Caco-2 (cell line): ENCODE results near the gene BRINP2. TPM values are rescaled to one million over a fixed set of nuclear protein-coding genes. Genes with fewer than 3 reads are reported as not detected.

Experiments used
- BruUV-seq: library from RNA; stranded (reverse); fragments of 400-500 nt; replicated peaks from 2 replicates; lab custom pipeline; 2021; lab: Mats Ljungman, UMichigan
- CTCF ChIA-PET: fragments of 300-600 bp; sonication (Branson Sonifier 250); formaldehyde crosslinking; loops from one replicate; lab custom pipeline; 2022; ENCODE audit warnings: antibody characterized with exemption; lab: Charles Lee
- POLR2A ChIA-PET: fragments of 300-600 bp; sonication (Branson Sonifier 250); formaldehyde crosslinking; loops from one replicate; lab custom pipeline; 2022; ENCODE audit warnings: antibody characterized with exemption; lab: Charles Lee
- DNase-seq, 2 experiments: peaks; one replicate each; pipeline versions ENCODE4 v3.0.0 to v3.0.0-alpha.2; 2020 to 2022
- H3K27me3 ChIP-seq: replicated peaks from 2 replicates; pipeline ENCODE4 v1.6.0; 2011; ENCODE audit warnings: low read length; ENCODE audit not compliant: control insufficient read depth, insufficient read depth
- H3K36me3 ChIP-seq: 2 replicates; pipeline ENCODE4 v1.5.1; 2011; ENCODE audit warnings: low read length; ENCODE audit not compliant: control insufficient read depth, insufficient read depth
- H3K4me1 ChIP-seq: fragments of 250-450 bp; sonication (Bioruptor Pico); 2 replicates; pipeline ENCODE4 v1.5.1; 2020; ENCODE audit warnings: mild to moderate bottlenecking
- H3K4me3 ChIP-seq: 2 replicates; pipeline ENCODE4 v1.5.1; 2011; ENCODE audit warnings: low read depth, mild to moderate bottlenecking, control low read depth, low read length
- H3K9me3 ChIP-seq: fragments of 250-450 bp; sonication (Bioruptor Pico); 2 replicates; pipeline ENCODE4 v1.5.1; 2020; ENCODE audit warnings: mild to moderate bottlenecking, moderate library complexity
- H3K27ac Mint-ChIP-seq: one replicate; pipeline ENCODE4 v1.8.0; 2022; ENCODE audit warnings: mixed read lengths; ENCODE audit not compliant: unreplicated experiment
- H3K27me3 Mint-ChIP-seq: one replicate; pipeline ENCODE4 v1.8.0; 2022; ENCODE audit warnings: mixed read lengths; ENCODE audit not compliant: insufficient read depth, unreplicated experiment
- H3K36me3 Mint-ChIP-seq: one replicate; pipeline ENCODE4 v1.8.0; 2022; ENCODE audit warnings: mild to moderate bottlenecking, mixed read lengths; ENCODE audit not compliant: insufficient read depth, unreplicated experiment
- H3K4me1 Mint-ChIP-seq: one replicate; pipeline ENCODE4 v1.8.0; 2022; ENCODE audit warnings: low read depth, mixed read lengths; ENCODE audit not compliant: unreplicated experiment
- H3K4me3 Mint-ChIP-seq: one replicate; pipeline ENCODE4 v1.8.0; 2022; ENCODE audit warnings: mild to moderate bottlenecking, moderate library complexity, mixed read lengths; ENCODE audit not compliant: unreplicated experiment
- H3K9me3 Mint-ChIP-seq: one replicate; pipeline ENCODE4 v1.8.0; 2022; ENCODE audit warnings: mixed read lengths; ENCODE audit not compliant: unreplicated experiment
- intact Hi-C: fragments of 100-400 bp; cut with micrococcal nuclease; formaldehyde crosslinking; loops from one replicate; pipeline ENCODE4 v1.10.0; 2022; ENCODE audit not compliant: unreplicated experiment
- total RNA-seq: library from RNA; stranded (reverse); gene quantifications from 2 replicates; pipeline ENCODE4 v1.2.3, GENCODE V29; 2022
- TF ChIP-seq, protein P1 (sequence below), 2 experiments: fragments of 200-600 bp in 1 of 2; IDR thresholded peaks; 1 replicate in 1 of 2; 2 replicates in 1 of 2; pipeline versions ENCODE4 v1.5.1 to v1.8.0; 2011 to 2022; ENCODE audit warnings: antibody characterized with exemption in 1 of 2, control low read depth in 1 of 2, inconsistent platforms in 1 of 2, low read depth in 1 of 2, low read length in 1 of 2, mild to moderate bottlenecking in 1 of 2, moderate library complexity in 1 of 2; ENCODE audit not compliant: insufficient read depth in 1 of 2, severe bottlenecking in 1 of 2, unreplicated experiment in 1 of 2

BRINP2 gene
- total RNA-seq, 1 experiment from 2014 or later, result not detected

DNA sequence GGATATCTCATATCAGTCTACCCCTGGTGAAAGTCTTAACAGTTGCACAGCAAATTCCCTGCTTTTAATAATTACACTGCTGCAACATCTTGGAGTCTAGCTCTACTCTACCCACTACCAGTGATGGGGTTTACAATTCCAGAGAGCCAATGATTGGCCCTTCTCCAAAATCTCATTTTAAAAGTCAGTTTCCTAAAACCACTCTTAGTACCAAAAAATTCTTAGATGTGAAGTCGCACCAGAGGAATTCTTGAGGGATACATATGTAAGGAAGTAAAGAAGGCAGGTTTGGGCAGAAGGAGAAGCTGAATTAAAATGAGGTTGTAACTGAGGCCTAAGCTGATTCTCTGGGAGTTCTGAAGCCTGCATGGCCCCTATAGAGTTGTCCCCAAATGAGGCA is 129.7 kb downstream of the BRINP2 start:
- BruUV-seq, result no TSS peak
- H3K4me3 Mint-ChIP-seq, result no peak overlapping the region
- no peak for DNase-seq
- Histone ChIP-seq H3K4me1 (no peaks in the 10 kb centered on the region), H3K36me3 (no peaks in the 10 kb centered on the region), H3K4me3 (no peak overlapping the region), H3K9me3 (no peaks in the 10 kb centered on the region), H3K27me3 (no peaks in the 10 kb centered on the region)
- no peaks in the 10 kb centered on the region for H3K36me3 Mint-ChIP-seq
- ChIA-PET CTCF (no interaction called here), POLR2A (no interaction called here)
- TF ChIP-seq, protein P1, sequence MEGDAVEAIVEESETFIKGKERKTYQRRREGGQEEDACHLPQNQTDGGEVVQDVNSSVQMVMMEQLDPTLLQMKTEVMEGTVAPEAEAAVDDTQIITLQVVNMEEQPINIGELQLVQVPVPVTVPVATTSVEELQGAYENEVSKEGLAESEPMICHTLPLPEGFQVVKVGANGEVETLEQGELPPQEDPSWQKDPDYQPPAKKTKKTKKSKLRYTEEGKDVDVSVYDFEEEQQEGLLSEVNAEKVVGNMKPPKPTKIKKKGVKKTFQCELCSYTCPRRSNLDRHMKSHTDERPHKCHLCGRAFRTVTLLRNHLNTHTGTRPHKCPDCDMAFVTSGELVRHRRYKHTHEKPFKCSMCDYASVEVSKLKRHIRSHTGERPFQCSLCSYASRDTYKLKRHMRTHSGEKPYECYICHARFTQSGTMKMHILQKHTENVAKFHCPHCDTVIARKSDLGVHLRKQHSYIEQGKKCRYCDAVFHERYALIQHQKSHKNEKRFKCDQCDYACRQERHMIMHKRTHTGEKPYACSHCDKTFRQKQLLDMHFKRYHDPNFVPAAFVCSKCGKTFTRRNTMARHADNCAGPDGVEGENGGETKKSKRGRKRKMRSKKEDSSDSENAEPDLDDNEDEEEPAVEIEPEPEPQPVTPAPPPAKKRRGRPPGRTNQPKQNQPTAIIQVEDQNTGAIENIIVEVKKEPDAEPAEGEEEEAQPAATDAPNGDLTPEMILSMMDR (IDR thresholded peaks at IDR 0.05; ENCODE audit: insufficient read depth in 1 of 2, low read depth in 1 of 2, low read length in 1 of 2, severe bottlenecking in 1 of 2, unreplicated experiment in 1 of 2), result no peak
- intact Hi-C loops, result no loop called here
- no peaks in the 10 kb centered on the region for H3K9me3 Mint-ChIP-seq
- H3K27me3 Mint-ChIP-seq, result no peaks in the 10 kb centered on the region
- no peak overlapping the region for H3K27ac Mint-ChIP-seq
- no peaks in the 10 kb centered on the region for H3K4me1 Mint-ChIP-seq

DNA sequence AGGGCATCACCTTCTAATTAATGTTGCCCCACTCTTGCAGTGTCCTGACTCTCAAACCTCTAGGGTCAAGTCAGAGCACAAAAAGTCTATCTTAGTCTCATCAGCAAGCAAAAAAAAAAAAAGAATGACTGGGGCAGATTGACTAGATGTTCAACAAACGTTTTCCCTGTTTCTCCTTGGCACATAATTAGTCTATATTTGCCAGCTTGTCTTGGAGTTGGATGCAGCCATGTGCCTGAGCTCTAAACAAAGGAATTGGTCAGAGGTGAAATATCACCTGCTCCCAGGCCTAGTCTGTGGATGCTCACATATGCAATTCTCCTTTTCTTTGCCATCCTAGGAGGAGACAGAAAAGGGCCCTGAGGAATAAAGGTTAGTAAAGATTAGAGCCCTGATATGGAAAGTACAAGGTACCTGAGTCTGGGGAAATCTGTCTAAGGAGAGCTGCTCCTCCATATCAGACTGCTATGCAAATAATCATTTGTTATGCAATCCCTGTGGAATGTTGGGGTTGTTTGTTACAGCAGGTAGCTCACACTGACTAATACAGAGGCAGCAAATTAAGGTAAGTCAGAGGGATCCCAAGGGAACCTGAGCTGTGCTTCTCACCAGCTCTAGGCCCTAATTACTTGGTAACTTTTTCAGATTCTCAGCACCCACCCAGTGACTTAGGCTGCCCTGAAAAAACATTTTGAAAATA is 130.8 kb downstream of the BRINP2 start:
- Histone ChIP-seq H3K36me3 (no peaks in the 10 kb centered on the region), H3K4me1 (no peaks in the 10 kb centered on the region), H3K4me3 (no peak overlapping the region), H3K9me3 (no peaks in the 10 kb centered on the region), H3K27me3 (no peaks in the 10 kb centered on the region)
- TF ChIP-seq, protein P1 (IDR thresholded peaks at IDR 0.05; ENCODE audit: insufficient read depth in 1 of 2, low read depth in 1 of 2, low read length in 1 of 2, severe bottlenecking in 1 of 2, unreplicated experiment in 1 of 2), result no peak
- no peaks in the 10 kb centered on the region for H3K9me3 Mint-ChIP-seq
- no TSS peak for BruUV-seq
- DNase-seq, result no peak
- no peak overlapping the region for H3K4me3 Mint-ChIP-seq
- H3K4me1 Mint-ChIP-seq, result peaks cover 6% of the 10 kb centered on the region
- no peak overlapping the region for H3K27ac Mint-ChIP-seq
- POLR2A ChIA-PET, result no interaction called here
- CTCF ChIA-PET, result no interaction called here
- H3K36me3 Mint-ChIP-seq, result no peaks in the 10 kb centered on the region
- intact Hi-C loops, result no loop called here
- H3K27me3 Mint-ChIP-seq, result no peaks in the 10 kb centered on the region

GRCh38 chr1:177302357-177303044 is 131.7 kb downstream of the BRINP2 start:
- POLR2A ChIA-PET, result no interaction called here
- Mint-ChIP-seq H3K9me3 (no peaks in the 10 kb centered on the region), H3K27me3 (no peaks in the 10 kb centered on the region), H3K4me1 (peaks cover 6% of the 10 kb centered on the region), H3K27ac (no peak overlapping the region), H3K36me3 (no peaks in the 10 kb centered on the region), H3K4me3 (no peak overlapping the region)
- no peaks in the 10 kb centered on the region for H3K27me3 ChIP-seq
- H3K36me3 ChIP-seq, result no peaks in the 10 kb centered on the region
- TF ChIP-seq, protein P1 (IDR thresholded peaks at IDR 0.05; ENCODE audit: insufficient read depth in 1 of 2, low read depth in 1 of 2, low read length in 1 of 2, severe bottlenecking in 1 of 2, unreplicated experiment in 1 of 2), result no peak
- no peaks in the 10 kb centered on the region for H3K4me1 ChIP-seq
- intact Hi-C loops, result no loop called here
- no peak overlapping the region for H3K4me3 ChIP-seq
- BruUV-seq, result no TSS peak
- no peak for DNase-seq
- H3K9me3 ChIP-seq, result no peaks in the 10 kb centered on the region
- CTCF ChIA-PET, result no interaction called here
